Trophoblast cell (in vitro differentiated cells and primary cell): ENCODE results near the gene SLC17A9.

Experiments used
- DNase-seq, 2 donors: peaks; one replicate each; pipeline ENCODE4 v3.0.0-alpha.2; 2016
- H2AFZ ChIP-seq: 2 replicates; pipeline ENCODE4 v1.6.1; 2013; ENCODE audit warnings: low read length, moderate library complexity, mild to moderate bottlenecking; ENCODE audit not compliant: insufficient read depth, poor library complexity
- H2AK5ac ChIP-seq: 2 replicates; pipeline ENCODE4 v1.6.1; 2013; ENCODE audit warnings: mild to moderate bottlenecking, low read length
- H2BK120ac ChIP-seq: 2 replicates; pipeline ENCODE4 v1.6.1; 2013; ENCODE audit warnings: low read length, mild to moderate bottlenecking, moderate library complexity; ENCODE audit not compliant: insufficient read depth, poor library complexity
- H2BK12ac ChIP-seq: 2 replicates; pipeline ENCODE4 v1.6.1; 2013; ENCODE audit warnings: mild to moderate bottlenecking, low read length, moderate library complexity
- H2BK5ac ChIP-seq: 2 replicates; pipeline ENCODE4 v1.6.1; 2013; ENCODE audit warnings: low read length, low read depth, moderate library complexity, mild to moderate bottlenecking; ENCODE audit not compliant: poor library complexity
- H3K14ac ChIP-seq: 2 replicates; pipeline ENCODE4 v1.6.1; 2013; ENCODE audit warnings: mild to moderate bottlenecking, low read length
- H3K18ac ChIP-seq: 2 replicates; pipeline ENCODE4 v1.6.1; 2013; ENCODE audit warnings: mild to moderate bottlenecking, low read length
- H3K23ac ChIP-seq: 2 replicates; pipeline ENCODE4 v1.6.1; 2013; ENCODE audit warnings: low read length
- H3K27ac ChIP-seq: 2 replicates; pipeline ENCODE4 v1.5.1; 2013; ENCODE audit warnings: low read depth, mild to moderate bottlenecking, inconsistent platforms, low read length, moderate library complexity
- H3K27me3 ChIP-seq: 2 replicates; pipeline ENCODE4 v1.6.1; 2013; ENCODE audit warnings: inconsistent platforms, mild to moderate bottlenecking, low read length, moderate library complexity; ENCODE audit not compliant: insufficient read depth
- H3K36me3 ChIP-seq, 2 experiments: 1 replicate in 1 of 2; 2 replicates in 1 of 2; pipeline ENCODE4 v1.6.1; 2013; ENCODE audit warnings: low read length in 2 of 2, mild to moderate bottlenecking in 2 of 2, moderate library complexity in 1 of 2; ENCODE audit not compliant: insufficient read depth in 2 of 2, control insufficient read depth in 1 of 2
- H3K4ac ChIP-seq: 2 replicates; pipeline ENCODE4 v1.6.1; 2013; ENCODE audit warnings: low read depth, mild to moderate bottlenecking, low read length, moderate library complexity
- H3K4me1 ChIP-seq, 2 experiments: 1 replicate in 1 of 2; 2 replicates in 1 of 2; pipeline ENCODE4 v1.6.1; 2013; ENCODE audit warnings: low read length in 2 of 2, mild to moderate bottlenecking in 2 of 2, moderate library complexity in 1 of 2; ENCODE audit not compliant: insufficient read depth in 2 of 2, control insufficient read depth in 1 of 2
- H3K4me2 ChIP-seq: 2 replicates; pipeline ENCODE4 v1.6.1; 2013; ENCODE audit warnings: inconsistent platforms, mild to moderate bottlenecking, low read length, moderate library complexity
- H3K4me3 ChIP-seq: 2 replicates; pipeline ENCODE4 v1.5.1; 2013; ENCODE audit warnings: mild to moderate bottlenecking, low read depth, low read length, inconsistent platforms
- H3K79me1 ChIP-seq: one replicate; pipeline ENCODE4 v1.6.1; 2013; ENCODE audit warnings: low read length
- H3K79me2 ChIP-seq: 2 replicates; pipeline ENCODE4 v1.6.1; 2013; ENCODE audit warnings: low read length, mild to moderate bottlenecking; ENCODE audit not compliant: control insufficient read depth, insufficient read depth, poor library complexity
- H3K9ac ChIP-seq: 2 replicates; pipeline ENCODE4 v1.6.1; 2013; ENCODE audit warnings: mild to moderate bottlenecking, low read length
- H3K9me3 ChIP-seq: 2 replicates; pipeline ENCODE4 v1.6.1; 2013; ENCODE audit warnings: low read depth, mild to moderate bottlenecking, control low read depth, inconsistent platforms, low read length; ENCODE audit not compliant: insufficient read depth
- H4K12ac ChIP-seq: 2 replicates; pipeline ENCODE4 v1.6.1; 2013; ENCODE audit warnings: low read depth, mild to moderate bottlenecking, low read length, moderate library complexity
- H4K8ac ChIP-seq: 2 replicates; pipeline ENCODE4 v1.6.1; 2013; ENCODE audit warnings: low read depth, mild to moderate bottlenecking, low read length, moderate library complexity
- H4K91ac ChIP-seq: one replicate; pipeline ENCODE4 v1.6.1; 2013; ENCODE audit warnings: low read depth, mild to moderate bottlenecking, low read length, moderate library complexity
- WGBS: extraction: QIAGEN DNeasy Blood & Tissue Kit; methylation state at CpG from one replicate; pipeline ENCODE4 v1.1.7; 2013; ENCODE audit warnings: missing lambda C conversion rate; ENCODE audit not compliant: insufficient read length, insufficient coverage; ENCODE audit errors: extremely low coverage; 5-methylcytosine and 5-hydroxymethylcytosine counted together

The SLC17A9 gene

DNA sequence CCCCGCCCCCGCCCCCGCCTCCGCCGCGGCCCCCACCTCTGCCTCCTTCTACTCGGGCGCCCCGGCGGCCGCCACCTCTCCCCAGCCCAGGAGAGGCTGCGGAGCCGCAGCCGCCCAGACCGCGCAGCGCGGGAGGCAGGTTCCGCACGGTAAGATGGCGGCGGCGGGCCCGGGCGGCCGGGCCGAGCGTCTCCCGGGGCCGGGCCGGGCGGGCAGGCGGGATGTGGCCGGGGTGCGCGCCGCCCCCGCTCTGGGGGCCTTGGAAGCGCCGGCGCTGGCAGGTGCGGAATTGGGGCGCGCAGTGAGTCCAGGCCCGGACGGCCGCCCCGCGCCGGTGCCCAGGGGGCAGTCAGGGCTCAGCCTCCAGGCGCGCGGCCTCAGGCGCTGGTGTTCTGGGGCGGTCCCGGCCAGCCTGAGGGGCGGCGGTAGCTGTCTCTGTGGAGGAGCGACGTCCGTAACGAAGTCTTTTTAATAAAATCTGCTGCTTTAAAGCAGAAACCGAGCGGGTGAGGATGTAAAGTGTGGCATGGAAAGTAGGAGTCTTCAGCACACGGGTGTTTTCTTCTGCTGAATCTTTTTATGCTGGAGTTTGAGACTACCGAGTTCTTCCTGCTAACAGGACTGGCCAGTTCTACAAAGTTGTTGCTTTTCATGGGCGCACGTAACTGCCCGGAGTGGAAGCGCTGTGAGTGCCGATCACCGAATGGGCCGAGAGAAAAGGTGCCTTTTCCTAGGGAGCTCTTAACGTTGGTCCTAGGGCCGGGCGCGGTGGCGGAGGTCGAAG lies 14.2 kb upstream of the SLC17A9 start, which contains the start of gene GID8:
Gene GID8, plus strand, starts transcription at position 43 of the 784 bp plus-strand sequence. CDS start 3,356 bp downstream, outside the sequence.
- peak within 1 kb of the TSS; percentile 96 for H3K14ac ChIP-seq
- H3K79me1 ChIP-seq: peaks cover 19% of the 10 kb centered on the region
- H2BK12ac ChIP-seq: no peak within 1 kb of the TSS
- H2AFZ ChIP-seq: peak within 1 kb of the TSS; percentile 96
- peak within 1 kb of the TSS; percentile 98 for H4K8ac ChIP-seq
- peak within 1 kb of the TSS; percentile 85 for H3K18ac ChIP-seq
- peaks cover 24 to 29% of the 10 kb centered on the region in 2 experiments for H3K36me3 ChIP-seq
- peak within 1 kb of the TSS; percentile 97 for H4K12ac ChIP-seq
- H3K27me3 ChIP-seq: no peaks in the 10 kb centered on the region
- H2BK120ac ChIP-seq: peak within 1 kb of the TSS; percentile 95
- DNase-seq: peak; percentile 51 to 70
- H4K91ac ChIP-seq: peak within 1 kb of the TSS; percentile 98
- no peak within 1 kb of the TSS for H3K23ac ChIP-seq
- H3K4ac ChIP-seq: peak within 1 kb of the TSS; percentile 96
- peak within 1 kb of the TSS; percentile 94 for H2BK5ac ChIP-seq
- peak within 1 kb of the TSS; percentile 95 for H3K9ac ChIP-seq
- peaks cover 11 to 22% of the 10 kb centered on the region in 2 experiments for H3K4me1 ChIP-seq
- H3K79me2 ChIP-seq: peaks cover 45% of the 10 kb centered on the region
- peak within 1 kb of the TSS; percentile 96 for H2AK5ac ChIP-seq
- H3K27ac ChIP-seq: peak within 1 kb of the TSS; percentile 80
- H3K4me2 ChIP-seq: peak within 1 kb of the TSS; percentile 64
- peak within 1 kb of the TSS; percentile 95 for H3K4me3 ChIP-seq
- no peaks in the 10 kb centered on the region for H3K9me3 ChIP-seq
- no CpG with 5 or more reads among the region's 79 CpGs for WGBS

GRCh38 chr20:62940875-62941274 lies 11.6 kb upstream of the SLC17A9 start:
- peaks cover 16% of the 10 kb centered on the region for H3K79me1 ChIP-seq
- H3K9me3 ChIP-seq: no peaks in the 10 kb centered on the region
- no peak overlapping the region for H3K23ac ChIP-seq
- H3K9ac ChIP-seq: no peak overlapping the region
- H3K27me3 ChIP-seq: no peaks in the 10 kb centered on the region
- H2AK5ac ChIP-seq: no peak overlapping the region
- H2BK12ac ChIP-seq: no peak overlapping the region
- DNase-seq: no peak
- H3K4me1 ChIP-seq: peaks cover 6 to 16% of the 10 kb centered on the region in 2 experiments
- no peak overlapping the region for H4K12ac ChIP-seq
- H3K4me2 ChIP-seq: no peak overlapping the region
- no peak overlapping the region for H3K14ac ChIP-seq
- no peak overlapping the region for H2BK5ac ChIP-seq
- H4K8ac ChIP-seq: no peak overlapping the region
- H3K27ac ChIP-seq: no peak overlapping the region
- no CpG with 5 or more reads among the region's 8 CpGs for WGBS
- H3K18ac ChIP-seq: no peak overlapping the region
- H3K4ac ChIP-seq: peak overlapping the region; percentile 42
- H2AFZ ChIP-seq: no peak overlapping the region
- H3K79me2 ChIP-seq: peaks cover 29% of the 10 kb centered on the region
- H4K91ac ChIP-seq: no peak overlapping the region
- H2BK120ac ChIP-seq: no peak overlapping the region
- peaks cover 30 to 39% of the 10 kb centered on the region in 2 experiments for H3K36me3 ChIP-seq
- no peak overlapping the region for H3K4me3 ChIP-seq

- H3K23ac ChIP-seq: no peak overlapping the region
- H3K27me3 ChIP-seq: no peaks in the 10 kb centered on the region
- H3K36me3 ChIP-seq: peaks cover 37 to 47% of the 10 kb centered on the region in 2 experiments
- no peak overlapping the region for H2AFZ ChIP-seq
- H3K4ac ChIP-seq: no peak overlapping the region
- no CpG with 5 or more reads among the region's 1 CpG for WGBS
- H4K8ac ChIP-seq: no peak overlapping the region
- H3K18ac ChIP-seq: no peak overlapping the region
- no peak overlapping the region for H3K9ac ChIP-seq
- H2BK12ac ChIP-seq: no peak overlapping the region
- no peak overlapping the region for H3K27ac ChIP-seq
- DNase-seq: peak; percentile 31 to 77
- H4K91ac ChIP-seq: no peak overlapping the region
- no peaks in the 10 kb centered on the region for H3K9me3 ChIP-seq
- H3K14ac ChIP-seq: no peak overlapping the region
- H3K4me3 ChIP-seq: no peak overlapping the region
- H3K4me2 ChIP-seq: no peak overlapping the region
- peaks cover 4 to 12% of the 10 kb centered on the region in 2 experiments for H3K4me1 ChIP-seq
- H2BK120ac ChIP-seq: no peak overlapping the region
- H3K79me1 ChIP-seq: peaks cover 16% of the 10 kb centered on the region
- H3K79me2 ChIP-seq: peaks cover 25% of the 10 kb centered on the region
- no peak overlapping the region for H4K12ac ChIP-seq
- H2AK5ac ChIP-seq: no peak overlapping the region
- no peak overlapping the region for H2BK5ac ChIP-seq
Observed at GRCh38 chr20:62941792-62942191, 10.7 kb upstream of the SLC17A9 start.

GRCh38 chr20:62942456-62942855 lies 10.1 kb upstream of the SLC17A9 start:
- Histone ChIP-seq H4K91ac (no peak overlapping the region), H3K23ac (no peak overlapping the region), H4K12ac (no peak overlapping the region), H2AK5ac (no peak overlapping the region), H3K4me1 (peaks cover 4 to 12% of the 10 kb centered on the region in 2 experiments), H2BK120ac (no peak overlapping the region), H3K36me3 (peaks cover 41 to 52% of the 10 kb centered on the region in 2 experiments), H3K79me1 (peaks cover 10% of the 10 kb centered on the region), H2BK12ac (no peak overlapping the region), H3K27ac (no peak overlapping the region), H3K18ac (no peak overlapping the region), H3K9ac (no peak overlapping the region), H3K27me3 (no peaks in the 10 kb centered on the region), H3K79me2 (peaks cover 19% of the 10 kb centered on the region), H2BK5ac (no peak overlapping the region), H3K4me2 (no peak overlapping the region), H2AFZ (no peak overlapping the region), H3K14ac (no peak overlapping the region), H3K4me3 (no peak overlapping the region), H3K9me3 (no peaks in the 10 kb centered on the region), H4K8ac (no peak overlapping the region), H3K4ac (peak overlapping the region; percentile 41)
- WGBS: no CpG with 5 or more reads among the region's 2 CpGs
- DNase-seq: no peak
